ENCODE data around the gene EIF2B1. TPM values are rescaled to one million over a fixed set of nuclear protein-coding genes. Genes with fewer than 3 reads are reported as not detected.

Gene EIF2B1
- polyA plus RNA-seq, 1 of the 3 experiments (the other 2 are of a cell fraction), result 90.5 TPM

DNA sequence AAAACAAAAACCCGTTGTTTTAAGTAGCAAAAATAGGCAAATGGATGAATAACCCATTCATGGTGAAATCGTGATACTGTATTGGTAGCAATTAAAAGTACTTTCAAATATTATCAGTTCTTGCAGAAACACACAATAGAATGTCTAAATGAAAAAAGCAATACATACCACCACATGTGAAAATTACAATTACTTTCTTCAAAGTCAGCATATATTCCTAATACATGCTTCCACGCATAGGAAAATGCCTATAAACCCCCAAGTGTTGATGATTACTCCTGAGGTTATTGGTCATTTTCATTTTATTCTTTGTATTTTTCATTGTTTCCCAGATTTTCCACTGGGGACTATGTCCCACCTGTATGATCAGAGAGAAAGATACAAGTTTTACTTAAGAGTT, 16.3 kb downstream of the EIF2B1 start (continued):
- no peak for TF ChIP-seq YY1 (IDR thresholded peaks at IDR 0.05; ENCODE audit: low read depth)
- TF ChIP-seq TEAD4 (IDR thresholded peaks at IDR 0.05; ENCODE audit: borderline replicate concordance, insufficient read depth), result no peak
- no peak for TF ChIP-seq EZH2phosphoT487 (IDR thresholded peaks at IDR 0.05; ENCODE audit: borderline replicate concordance, low read depth)

DNA sequence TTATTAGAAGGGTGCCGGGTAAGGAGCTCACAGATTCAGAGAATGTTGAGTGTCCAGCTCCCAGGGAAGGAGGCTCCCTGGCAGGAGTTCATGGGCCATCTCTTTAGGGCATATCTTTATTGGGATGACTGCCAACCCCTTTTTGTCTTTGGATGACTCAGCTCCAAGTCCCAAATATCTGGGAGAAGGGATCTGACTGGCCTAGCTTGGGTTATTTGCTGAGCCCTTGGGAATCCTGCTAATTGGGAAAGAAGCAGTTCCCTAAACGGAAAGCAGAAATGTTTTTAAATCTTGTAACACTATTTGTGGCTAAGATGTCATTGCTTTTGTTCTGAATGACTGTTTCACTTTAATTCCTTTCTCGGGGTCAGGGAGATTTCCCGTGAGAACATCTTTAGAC, 19.0 kb downstream of the EIF2B1 start:
- H4K20me1 ChIP-seq (ENCODE audit: insufficient read depth), result no peaks in the 10 kb centered on the region
- no peaks in the 10 kb centered on the region for H3K9me2 ChIP-seq
- peaks cover 14% of the 10 kb centered on the region for H3F3A ChIP-seq (replicated peaks; ENCODE audit: insufficient read depth)
- peaks cover 45 to 82% of the 10 kb centered on the region in 2 experiments for H3K36me3 ChIP-seq (replicated peaks in 1 of 2; ENCODE audit: control insufficient read depth in 1 of 2, insufficient read depth in 2 of 2, low read length in 1 of 2)
- 61% methylated on average over 4 of the region's 4 CpGs for WGBS (ENCODE audit: low lambda C conversion rate)
- TF ChIP-seq FOSL2 (IDR thresholded peaks at IDR 0.05; ENCODE audit: borderline replicate concordance, low read depth), result 0 out of 2 replicates have a peak, but pooled peaks have one; percentile 7
- no peak for TF ChIP-seq FOXM1 (IDR thresholded peaks at IDR 0.05; ENCODE audit: low read depth)
- peak overlapping the region in 1 of 2 experiments; percentile 42; a peak in 1 of 4 replicates for H3K27ac ChIP-seq (ENCODE audit: low read depth in 2 of 2, low read length in 1 of 2)
- H3K27me3 ChIP-seq (ENCODE audit: insufficient read depth), result no peaks in the 10 kb centered on the region
- no peak for DNase-seq
- no peak overlapping the region for H2AFZ ChIP-seq (ENCODE audit: low read depth)
- no peak overlapping the region for H3K4me3 ChIP-seq (ENCODE audit: low read depth in 2 of 2, low read length in 1 of 2)
- no peak overlapping the region for H3K9ac ChIP-seq
- H3K9me3 ChIP-seq, result no peaks in the 10 kb centered on the region
- H3K4me2 ChIP-seq, result no peak overlapping the region; the same call in 1 of the 2 replicates
- peaks cover 21% of the 10 kb centered on the region for H3K79me2 ChIP-seq (ENCODE audit: insufficient read depth)
- ChIA-PET CTCF (no interaction called here), POLR2A (no interaction called here)
- H3K4me1 ChIP-seq (ENCODE audit: control insufficient read depth in 1 of 2, insufficient read depth in 2 of 2, low read depth in 1 of 2, low read length in 1 of 2), result no peaks in the 10 kb centered on the region; a peak in 1 of 4 replicates

DNA sequence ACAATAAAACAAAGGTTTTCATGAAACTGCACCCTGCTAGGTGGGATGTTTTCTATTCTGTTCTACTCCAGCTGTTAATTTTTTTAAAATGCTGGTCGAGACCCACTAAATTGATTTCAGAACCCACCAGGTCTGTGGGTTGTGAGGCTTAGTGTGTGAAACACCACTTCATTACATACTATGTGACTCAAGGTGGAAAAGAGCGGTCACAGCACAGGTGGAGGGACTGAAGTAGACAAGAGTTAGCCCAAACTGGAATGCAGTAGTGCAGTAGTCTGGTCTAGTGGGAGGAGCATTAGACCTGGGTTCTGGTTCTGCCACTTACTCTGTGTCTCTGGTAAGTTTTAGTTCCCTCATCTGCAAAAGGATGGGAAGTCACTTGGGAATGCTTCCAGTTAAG, 19.4 kb downstream of the EIF2B1 start:
- Histone ChIP-seq H3K36me3 (replicated peaks in 1 of 2; ENCODE audit: control insufficient read depth in 1 of 2, insufficient read depth in 2 of 2, low read length in 1 of 2) (peaks cover 47 to 79% of the 10 kb centered on the region in 2 experiments), H3K4me1 (ENCODE audit: control insufficient read depth in 1 of 2, insufficient read depth in 2 of 2, low read depth in 1 of 2, low read length in 1 of 2) (no peaks in the 10 kb centered on the region; a peak in 1 of 4 replicates), H3K4me3 (ENCODE audit: low read depth in 2 of 2, low read length in 1 of 2) (no peak overlapping the region), H3K79me2 (ENCODE audit: insufficient read depth) (peaks cover 21% of the 10 kb centered on the region), H3K4me2 (no peak overlapping the region; the same call in 1 of the 2 replicates), H3F3A (replicated peaks; ENCODE audit: insufficient read depth) (peaks cover 11% of the 10 kb centered on the region), H4K20me1 (ENCODE audit: insufficient read depth) (no peaks in the 10 kb centered on the region), H3K27ac (ENCODE audit: low read depth in 2 of 2, low read length in 1 of 2) (peak overlapping the region in 1 of 2 experiments; percentile 42; a peak in 1 of 4 replicates), H3K9me3 (no peaks in the 10 kb centered on the region), H3K27me3 (ENCODE audit: insufficient read depth) (no peaks in the 10 kb centered on the region), H3K9ac (no peak overlapping the region), H3K9me2 (no peaks in the 10 kb centered on the region), H2AFZ (ENCODE audit: low read depth) (no peak overlapping the region)
- DNase-seq, result no peak
- CTCF ChIA-PET, result no interaction called here
- WGBS (ENCODE audit: low lambda C conversion rate), result 88% methylated on average over 2 of the region's 2 CpGs
- POLR2A ChIA-PET, result no interaction called here
- TF ChIP-seq YY1 (IDR thresholded peaks at IDR 0.05; ENCODE audit: low read depth) (no peak), FOSL2 (IDR thresholded peaks at IDR 0.05; ENCODE audit: borderline replicate concordance, low read depth) (no peak), RXRA (IDR thresholded peaks at IDR 0.05; ENCODE audit: borderline replicate concordance, low read depth) (no peak), ELF1 (IDR thresholded peaks at IDR 0.05) (no peak), MXI1 (IDR thresholded peaks at IDR 0.05; ENCODE audit: low read depth, low read length) (no peak)
- TF ChIP-seq, protein P1, sequence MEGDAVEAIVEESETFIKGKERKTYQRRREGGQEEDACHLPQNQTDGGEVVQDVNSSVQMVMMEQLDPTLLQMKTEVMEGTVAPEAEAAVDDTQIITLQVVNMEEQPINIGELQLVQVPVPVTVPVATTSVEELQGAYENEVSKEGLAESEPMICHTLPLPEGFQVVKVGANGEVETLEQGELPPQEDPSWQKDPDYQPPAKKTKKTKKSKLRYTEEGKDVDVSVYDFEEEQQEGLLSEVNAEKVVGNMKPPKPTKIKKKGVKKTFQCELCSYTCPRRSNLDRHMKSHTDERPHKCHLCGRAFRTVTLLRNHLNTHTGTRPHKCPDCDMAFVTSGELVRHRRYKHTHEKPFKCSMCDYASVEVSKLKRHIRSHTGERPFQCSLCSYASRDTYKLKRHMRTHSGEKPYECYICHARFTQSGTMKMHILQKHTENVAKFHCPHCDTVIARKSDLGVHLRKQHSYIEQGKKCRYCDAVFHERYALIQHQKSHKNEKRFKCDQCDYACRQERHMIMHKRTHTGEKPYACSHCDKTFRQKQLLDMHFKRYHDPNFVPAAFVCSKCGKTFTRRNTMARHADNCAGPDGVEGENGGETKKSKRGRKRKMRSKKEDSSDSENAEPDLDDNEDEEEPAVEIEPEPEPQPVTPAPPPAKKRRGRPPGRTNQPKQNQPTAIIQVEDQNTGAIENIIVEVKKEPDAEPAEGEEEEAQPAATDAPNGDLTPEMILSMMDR (IDR thresholded peaks at IDR 0.05), result no peak
- TF ChIP-seq, protein P2, sequence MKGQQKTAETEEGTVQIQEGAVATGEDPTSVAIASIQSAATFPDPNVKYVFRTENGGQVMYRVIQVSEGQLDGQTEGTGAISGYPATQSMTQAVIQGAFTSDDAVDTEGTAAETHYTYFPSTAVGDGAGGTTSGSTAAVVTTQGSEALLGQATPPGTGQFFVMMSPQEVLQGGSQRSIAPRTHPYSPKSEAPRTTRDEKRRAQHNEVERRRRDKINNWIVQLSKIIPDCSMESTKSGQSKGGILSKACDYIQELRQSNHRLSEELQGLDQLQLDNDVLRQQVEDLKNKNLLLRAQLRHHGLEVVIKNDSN (IDR thresholded peaks at IDR 0.05; ENCODE audit: borderline replicate concordance, low read depth), result no peak
